AG09319 (cell line): Measurements from ENCODE around the gene MTA1.

Experiments
- DNase-seq: peaks from one replicate; pipeline ENCODE4 v3.0.0-alpha.2; 2010; ENCODE audit warnings: low read depth; ENCODE audit errors: extremely low read depth
- CTCF ChIP-seq: IDR thresholded peaks from 2 replicates; pipeline ENCODE4 v1.5.1; 2011; ENCODE audit warnings: low read depth, mild to moderate bottlenecking, inconsistent platforms, low read length, moderate library complexity

The MTA1 gene

GRCh38 chr14:105480807-105481801 is 61.5 kb downstream of the MTA1 start:
- TF ChIP-seq CTCF: peak; percentile 98
- peak; percentile 68 for DNase-seq

GRCh38 chr14:105481886-105482457 is 62.3 kb downstream of the MTA1 start:
- TF ChIP-seq CTCF: no peak; the same call in 1 of the 2 replicates
- DNase-seq: peak; percentile 94

DNA sequence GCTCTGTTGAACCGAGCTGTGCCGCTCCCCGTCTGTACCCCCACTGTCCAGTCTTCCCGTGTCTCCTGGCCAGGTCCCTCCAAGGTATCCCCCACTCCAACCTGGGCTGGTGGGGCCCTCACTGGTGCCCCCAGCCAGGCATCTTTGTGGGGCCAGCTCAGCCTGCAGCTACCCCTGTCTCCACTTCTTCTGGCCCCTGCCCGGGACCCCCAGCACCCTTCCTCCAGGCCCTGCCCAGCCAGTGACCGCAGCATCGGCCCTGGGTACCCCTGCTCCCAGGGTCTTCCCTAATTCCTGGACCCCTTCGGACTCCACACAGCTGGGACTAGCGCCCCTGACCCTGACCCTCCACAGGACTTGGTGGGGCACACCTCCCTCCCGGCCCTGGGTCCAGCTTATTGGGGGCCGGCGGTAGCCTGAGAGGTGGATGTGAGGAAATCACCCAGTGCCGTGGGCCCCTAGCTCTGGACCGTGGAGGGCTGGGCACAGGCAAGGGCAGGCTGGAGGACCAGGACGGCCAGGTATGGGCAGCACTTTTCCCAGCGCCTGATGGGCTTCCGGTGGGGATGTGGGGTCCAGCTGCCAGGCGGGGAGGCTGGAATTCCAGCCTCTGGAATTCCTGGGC is 63.0 kb downstream of the MTA1 start:
- no peak for DNase-seq
- no peak for TF ChIP-seq CTCF

- DNase-seq: no peak
- TF ChIP-seq CTCF: no peak
Observed at GRCh38 chr14:105483300-105484068, 63.9 kb downstream of the MTA1 start.

DNA sequence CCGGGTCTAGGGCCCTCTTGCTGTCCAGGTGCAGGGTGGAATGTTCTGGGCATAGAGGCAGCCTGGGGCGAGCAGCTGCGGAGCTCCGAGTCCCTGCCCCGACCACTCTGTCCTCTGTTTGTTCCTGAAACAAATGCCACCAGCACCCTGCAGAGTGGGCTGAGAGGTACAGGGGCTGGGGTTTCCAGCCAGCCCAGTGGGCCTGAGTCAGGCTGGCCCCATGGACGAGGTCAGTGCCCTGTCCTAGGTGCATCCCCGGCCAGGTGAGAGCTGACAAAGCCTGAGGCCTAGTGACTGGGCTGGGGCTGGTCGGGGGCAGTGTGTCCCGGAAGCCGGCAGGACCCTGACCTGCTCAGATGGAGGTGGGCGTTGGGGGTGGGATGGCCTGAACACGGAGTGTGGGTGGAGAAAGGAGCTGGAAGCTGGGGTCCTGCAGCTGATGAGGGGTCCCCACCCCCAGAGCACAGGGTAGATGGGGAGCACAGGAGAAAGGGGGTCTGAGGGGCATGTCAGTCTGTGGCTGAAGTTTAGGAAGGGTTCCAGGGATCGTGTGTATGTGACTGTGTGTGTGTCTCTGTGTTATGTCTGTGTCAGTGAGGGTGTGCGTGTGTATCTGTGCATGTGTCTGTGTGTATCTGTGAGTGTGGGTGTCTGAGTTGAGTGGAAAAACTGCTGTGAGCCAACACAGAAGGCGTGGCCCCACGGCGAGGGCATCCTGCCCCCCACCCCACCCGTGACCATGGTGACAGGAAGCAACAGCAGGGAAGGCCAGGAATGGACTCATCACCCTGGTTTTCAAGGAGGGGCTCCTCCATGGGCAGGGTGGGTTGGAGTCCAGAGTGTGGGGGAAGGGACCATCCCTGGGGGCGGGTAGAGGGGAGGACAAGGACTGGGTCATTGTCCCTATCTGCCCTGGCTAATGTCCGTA is 64.7 kb downstream of the MTA1 start:
- DNase-seq: no peak
- TF ChIP-seq CTCF: no peak

- no peak for TF ChIP-seq CTCF
- DNase-seq: no peak
Observed at GRCh38 chr14:105484997-105485393, 65.4 kb downstream of the MTA1 start.
